Caco-2 (cell line): Measurements from ENCODE around the gene RSPO1. TPM values are rescaled to one million over a fixed set of nuclear protein-coding genes. Genes with fewer than 3 reads are reported as not detected.

Experiments
- BruUV-seq: library from RNA; stranded (reverse); fragments of 400-500 nt; replicated peaks from 2 replicates; lab custom pipeline; 2021; lab: Mats Ljungman, UMichigan
- CTCF ChIA-PET: fragments of 300-600 bp; sonication (Branson Sonifier 250); formaldehyde crosslinking; loops from one replicate; lab custom pipeline; 2022; ENCODE audit warnings: antibody characterized with exemption; lab: Charles Lee
- POLR2A ChIA-PET: fragments of 300-600 bp; sonication (Branson Sonifier 250); formaldehyde crosslinking; loops from one replicate; lab custom pipeline; 2022; ENCODE audit warnings: antibody characterized with exemption; lab: Charles Lee
- DNase-seq, 2 experiments: peaks; one replicate each; pipeline versions ENCODE4 v3.0.0 to v3.0.0-alpha.2; 2020 to 2022
- H3K27me3 ChIP-seq: replicated peaks from 2 replicates; pipeline ENCODE4 v1.6.0; 2011; ENCODE audit warnings: low read length; ENCODE audit not compliant: control insufficient read depth, insufficient read depth
- H3K36me3 ChIP-seq: 2 replicates; pipeline ENCODE4 v1.5.1; 2011; ENCODE audit warnings: low read length; ENCODE audit not compliant: control insufficient read depth, insufficient read depth
- H3K4me1 ChIP-seq: fragments of 250-450 bp; sonication (Bioruptor Pico); 2 replicates; pipeline ENCODE4 v1.5.1; 2020; ENCODE audit warnings: mild to moderate bottlenecking
- H3K4me3 ChIP-seq: 2 replicates; pipeline ENCODE4 v1.5.1; 2011; ENCODE audit warnings: low read depth, mild to moderate bottlenecking, control low read depth, low read length
- H3K9me3 ChIP-seq: fragments of 250-450 bp; sonication (Bioruptor Pico); 2 replicates; pipeline ENCODE4 v1.5.1; 2020; ENCODE audit warnings: mild to moderate bottlenecking, moderate library complexity
- H3K27ac Mint-ChIP-seq: one replicate; pipeline ENCODE4 v1.8.0; 2022; ENCODE audit warnings: mixed read lengths; ENCODE audit not compliant: unreplicated experiment
- H3K27me3 Mint-ChIP-seq: one replicate; pipeline ENCODE4 v1.8.0; 2022; ENCODE audit warnings: mixed read lengths; ENCODE audit not compliant: insufficient read depth, unreplicated experiment
- H3K36me3 Mint-ChIP-seq: one replicate; pipeline ENCODE4 v1.8.0; 2022; ENCODE audit warnings: mild to moderate bottlenecking, mixed read lengths; ENCODE audit not compliant: insufficient read depth, unreplicated experiment
- H3K4me1 Mint-ChIP-seq: one replicate; pipeline ENCODE4 v1.8.0; 2022; ENCODE audit warnings: low read depth, mixed read lengths; ENCODE audit not compliant: unreplicated experiment
- H3K4me3 Mint-ChIP-seq: one replicate; pipeline ENCODE4 v1.8.0; 2022; ENCODE audit warnings: mild to moderate bottlenecking, moderate library complexity, mixed read lengths; ENCODE audit not compliant: unreplicated experiment
- H3K9me3 Mint-ChIP-seq: one replicate; pipeline ENCODE4 v1.8.0; 2022; ENCODE audit warnings: mixed read lengths; ENCODE audit not compliant: unreplicated experiment
- intact Hi-C: fragments of 100-400 bp; cut with micrococcal nuclease; formaldehyde crosslinking; loops from one replicate; pipeline ENCODE4 v1.10.0; 2022; ENCODE audit not compliant: unreplicated experiment
- total RNA-seq: library from RNA; stranded (reverse); gene quantifications from 2 replicates; pipeline ENCODE4 v1.2.3, GENCODE V29; 2022
- TF ChIP-seq, protein P1 (sequence below), 2 experiments: fragments of 200-600 bp in 1 of 2; IDR thresholded peaks; 1 replicate in 1 of 2; 2 replicates in 1 of 2; pipeline versions ENCODE4 v1.5.1 to v1.8.0; 2011 to 2022; ENCODE audit warnings: antibody characterized with exemption in 1 of 2, control low read depth in 1 of 2, inconsistent platforms in 1 of 2, low read depth in 1 of 2, low read length in 1 of 2, mild to moderate bottlenecking in 1 of 2, moderate library complexity in 1 of 2; ENCODE audit not compliant: insufficient read depth in 1 of 2, severe bottlenecking in 1 of 2, unreplicated experiment in 1 of 2

Gene RSPO1
- total RNA-seq, 1 experiment from 2014 or later = not detected

DNA sequence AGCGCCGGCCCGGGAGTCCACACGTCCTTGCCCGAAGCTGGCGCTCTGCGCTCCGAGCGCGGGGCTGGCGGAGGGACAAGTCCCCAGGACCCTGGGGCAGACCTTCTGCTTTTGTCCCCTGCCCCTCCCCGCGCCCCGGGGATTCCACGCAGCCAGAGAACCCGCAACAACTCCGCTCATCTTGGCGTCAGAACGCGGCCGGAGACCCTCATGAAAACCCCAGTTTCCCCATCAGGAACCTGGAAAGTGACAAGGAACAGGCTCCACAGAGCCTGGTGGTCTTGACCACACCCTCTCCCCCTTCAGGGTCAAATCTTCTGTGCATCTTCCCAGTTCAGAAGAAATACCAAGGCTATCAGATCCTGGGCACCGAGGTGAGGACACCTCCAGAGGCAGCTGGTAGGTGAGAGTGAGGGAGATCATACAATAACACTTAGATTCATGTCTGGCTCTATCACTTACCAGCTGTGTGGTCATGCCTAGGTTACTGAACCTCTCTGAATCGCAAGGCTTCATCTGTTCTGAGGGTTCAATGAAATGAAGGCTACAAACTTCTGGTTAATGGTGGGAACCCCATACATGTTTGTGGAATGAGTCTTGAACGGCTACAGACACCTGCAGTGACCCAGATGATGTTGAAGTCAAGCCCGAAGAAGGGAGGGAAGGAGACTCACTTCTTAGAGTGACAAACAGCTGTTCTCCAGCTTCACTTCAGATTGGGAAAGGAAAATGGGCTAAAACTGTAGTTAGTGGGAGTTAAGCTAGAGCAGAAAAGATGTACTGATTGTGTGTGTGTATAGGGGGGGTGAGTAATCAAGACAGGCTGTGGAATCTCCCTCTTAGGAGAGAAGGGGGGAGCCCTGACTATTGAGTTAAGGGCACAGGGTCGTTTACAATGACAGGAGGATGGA lies 555 bp upstream of the RSPO1 start:
- no peaks in the 10 kb centered on the region for H3K9me3 Mint-ChIP-seq
- CTCF ChIA-PET = interaction anchor here (0.6 kb wide), 1 partner anchor 10 kb away, joined by 4 read pairs; no protein-coding TSS in a partner anchor
- H3K36me3 Mint-ChIP-seq = no peaks in the 10 kb centered on the region
- no peak overlapping the region; the same call in 1 of the 2 replicates for H3K4me3 ChIP-seq
- H3K4me1 Mint-ChIP-seq = no peaks in the 10 kb centered on the region
- H3K9me3 ChIP-seq = no peaks in the 10 kb centered on the region
- H3K27me3 ChIP-seq = peaks cover 2% of the 10 kb centered on the region; the same call in 1 of the 2 replicates
- intact Hi-C loops = no loop called here
- no peaks in the 10 kb centered on the region for H3K36me3 ChIP-seq
- BruUV-seq = no TSS peak
- no peak overlapping the region for H3K27ac Mint-ChIP-seq
- H3K27me3 Mint-ChIP-seq = peaks cover 28% of the 10 kb centered on the region
- TF ChIP-seq, protein P1, sequence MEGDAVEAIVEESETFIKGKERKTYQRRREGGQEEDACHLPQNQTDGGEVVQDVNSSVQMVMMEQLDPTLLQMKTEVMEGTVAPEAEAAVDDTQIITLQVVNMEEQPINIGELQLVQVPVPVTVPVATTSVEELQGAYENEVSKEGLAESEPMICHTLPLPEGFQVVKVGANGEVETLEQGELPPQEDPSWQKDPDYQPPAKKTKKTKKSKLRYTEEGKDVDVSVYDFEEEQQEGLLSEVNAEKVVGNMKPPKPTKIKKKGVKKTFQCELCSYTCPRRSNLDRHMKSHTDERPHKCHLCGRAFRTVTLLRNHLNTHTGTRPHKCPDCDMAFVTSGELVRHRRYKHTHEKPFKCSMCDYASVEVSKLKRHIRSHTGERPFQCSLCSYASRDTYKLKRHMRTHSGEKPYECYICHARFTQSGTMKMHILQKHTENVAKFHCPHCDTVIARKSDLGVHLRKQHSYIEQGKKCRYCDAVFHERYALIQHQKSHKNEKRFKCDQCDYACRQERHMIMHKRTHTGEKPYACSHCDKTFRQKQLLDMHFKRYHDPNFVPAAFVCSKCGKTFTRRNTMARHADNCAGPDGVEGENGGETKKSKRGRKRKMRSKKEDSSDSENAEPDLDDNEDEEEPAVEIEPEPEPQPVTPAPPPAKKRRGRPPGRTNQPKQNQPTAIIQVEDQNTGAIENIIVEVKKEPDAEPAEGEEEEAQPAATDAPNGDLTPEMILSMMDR (IDR thresholded peaks at IDR 0.05; ENCODE audit: insufficient read depth in 1 of 2, low read depth in 1 of 2, low read length in 1 of 2, severe bottlenecking in 1 of 2, unreplicated experiment in 1 of 2) = no peak
- H3K4me1 ChIP-seq = 0 out of 2 replicates have a peak, but pooled peaks cover 5% of the 10 kb centered on the region
- H3K4me3 Mint-ChIP-seq = peak overlapping the region; percentile 28
- DNase-seq = no peak
- POLR2A ChIA-PET = no interaction called here

DNA sequence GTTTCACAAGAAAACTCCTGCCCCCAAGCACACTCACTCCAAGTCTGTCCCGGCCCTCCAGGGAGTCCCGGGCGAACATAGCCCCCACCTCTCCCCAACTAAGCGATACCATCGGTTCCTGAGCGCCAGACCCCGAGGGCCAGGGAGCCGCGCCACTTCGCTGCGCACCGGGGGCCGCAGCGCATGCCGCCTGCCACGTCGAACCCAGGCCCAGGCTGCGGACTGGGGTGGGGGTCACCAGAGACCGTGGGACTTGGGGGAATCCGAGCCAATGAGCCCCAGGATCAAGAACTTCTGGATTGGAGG lies 801 bp downstream of the RSPO1 start:
- Histone ChIP-seq H3K36me3 (no peaks in the 10 kb centered on the region), H3K9me3 (no peaks in the 10 kb centered on the region), H3K4me1 (0 out of 2 replicates have a peak, but pooled peaks cover 5% of the 10 kb centered on the region), H3K27me3 (peaks cover 2% of the 10 kb centered on the region; the same call in 1 of the 2 replicates), H3K4me3 (no peak overlapping the region)
- Mint-ChIP-seq H3K9me3 (no peaks in the 10 kb centered on the region), H3K36me3 (no peaks in the 10 kb centered on the region), H3K4me3 (peak overlapping the region; percentile 56), H3K27ac (no peak overlapping the region), H3K27me3 (peaks cover 29% of the 10 kb centered on the region), H3K4me1 (no peaks in the 10 kb centered on the region)
- TF ChIP-seq, protein P1 (IDR thresholded peaks at IDR 0.05; ENCODE audit: insufficient read depth in 1 of 2, low read depth in 1 of 2, low read length in 1 of 2, severe bottlenecking in 1 of 2, unreplicated experiment in 1 of 2) = no peak
- ChIA-PET POLR2A (no interaction called here), CTCF (interaction anchor here (0.8 kb wide), 1 partner anchor 10 kb away, joined by 3 read pairs; no protein-coding TSS in a partner anchor)
- intact Hi-C loops = no loop called here
- no TSS peak for BruUV-seq
- DNase-seq = no peak

DNA sequence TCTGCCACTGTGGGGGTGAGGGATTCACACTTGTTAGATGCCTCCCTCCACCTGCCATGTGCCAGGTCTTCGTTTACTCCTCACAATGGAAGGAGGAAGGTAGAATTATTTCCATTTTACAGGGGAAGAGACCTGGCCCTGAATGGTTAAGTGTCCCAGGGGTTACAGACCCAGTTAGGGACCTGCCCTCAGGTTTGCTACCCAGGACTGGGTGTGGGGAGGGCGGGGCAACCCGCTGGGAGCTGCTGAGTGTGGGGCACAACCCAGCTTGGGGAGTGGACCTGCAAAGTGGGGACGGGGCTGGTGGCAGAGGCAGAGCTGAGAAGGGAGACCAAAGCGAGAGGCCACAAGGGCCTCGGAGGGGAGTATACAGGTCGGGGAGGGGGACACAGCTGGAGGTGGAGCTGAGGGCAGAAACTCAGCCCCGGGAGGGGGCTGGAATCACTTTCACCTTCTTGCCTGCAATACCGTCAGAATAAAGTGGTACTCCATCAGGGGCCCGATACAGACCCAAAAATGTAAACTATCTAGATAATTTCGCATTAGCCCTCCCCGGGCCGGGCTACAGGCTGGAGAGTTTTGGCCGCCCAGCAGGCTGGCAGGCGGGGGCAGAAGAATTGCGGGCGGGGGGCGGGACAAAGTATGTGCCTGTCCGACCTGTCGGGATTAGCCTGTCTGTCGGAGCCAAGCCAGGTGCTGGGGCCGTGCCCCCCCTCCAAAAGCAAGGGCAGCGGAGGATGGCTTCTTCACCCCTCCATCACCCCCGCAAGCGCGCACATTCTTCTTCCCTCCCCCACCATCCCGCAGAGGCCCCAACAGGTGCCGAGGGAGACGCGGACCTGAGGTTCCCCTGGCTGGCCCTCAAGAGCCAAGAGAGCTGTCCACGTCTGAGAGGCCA lies 1.4 kb downstream of the RSPO1 start:
- H3K36me3 ChIP-seq = no peaks in the 10 kb centered on the region
- TF ChIP-seq, protein P1 (IDR thresholded peaks at IDR 0.05; ENCODE audit: insufficient read depth in 1 of 2, low read depth in 1 of 2, low read length in 1 of 2, severe bottlenecking in 1 of 2, unreplicated experiment in 1 of 2) = no peak
- intact Hi-C loops = no loop called here
- Mint-ChIP-seq H3K27ac (no peak overlapping the region), H3K9me3 (no peaks in the 10 kb centered on the region), H3K27me3 (peaks cover 31% of the 10 kb centered on the region), H3K4me3 (peak overlapping the region; percentile 28), H3K4me1 (no peaks in the 10 kb centered on the region), H3K36me3 (no peaks in the 10 kb centered on the region)
- BruUV-seq = no TSS peak
- 0 out of 2 replicates have a peak, but pooled peaks cover 5% of the 10 kb centered on the region for H3K4me1 ChIP-seq
- ChIA-PET POLR2A (no interaction called here), CTCF (no interaction called here)
- peaks cover 2% of the 10 kb centered on the region; the same call in 1 of the 2 replicates for H3K27me3 ChIP-seq
- no peak for DNase-seq
- no peaks in the 10 kb centered on the region for H3K9me3 ChIP-seq
- H3K4me3 ChIP-seq = no peak overlapping the region
